NCI-H510A (cell line): Measurements from ENCODE around the gene FRMD5.
A peak's percentile ranks its signal among the peaks of the same experiment; 100 is the strongest.
"Not testable (repeated sequence)": the region's sequence is repeated elsewhere in the genome, so short reads cannot be mapped to it uniquely, and the experiment has no call there.

Experiments used
- DNase-seq: peaks from one replicate; lab custom pipeline; 2025; lab: John Stamatoyannopoulos, UW

The FRMD5 gene

DNA sequence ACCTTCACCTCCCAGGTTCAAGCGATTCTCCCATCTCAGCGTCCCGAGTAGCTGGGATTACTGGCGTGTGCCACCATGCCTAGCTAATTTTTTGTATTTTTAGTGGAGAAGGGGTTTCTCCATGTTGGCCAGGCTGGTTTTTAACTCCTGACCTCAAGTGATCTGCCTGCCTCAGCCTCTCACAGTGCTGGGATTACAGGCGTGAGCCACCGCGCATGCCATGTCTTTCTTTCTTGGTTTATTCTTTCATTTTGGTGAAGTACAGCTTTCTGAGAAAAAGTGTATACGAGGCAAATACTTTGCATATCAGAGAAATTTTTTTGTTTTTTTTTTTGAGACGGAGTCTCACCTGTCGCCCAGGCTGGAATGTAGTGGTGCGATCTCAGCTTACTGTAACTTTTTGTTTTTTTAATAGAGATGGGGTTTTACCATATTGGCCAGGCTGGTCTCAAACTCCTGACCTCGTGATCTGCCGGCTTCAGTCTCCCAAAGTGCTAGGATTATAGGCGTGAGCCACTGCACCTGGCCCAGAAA, 363.5 kb downstream of the FRMD5 start:
- not testable (repeated sequence) for DNase-seq

DNA sequence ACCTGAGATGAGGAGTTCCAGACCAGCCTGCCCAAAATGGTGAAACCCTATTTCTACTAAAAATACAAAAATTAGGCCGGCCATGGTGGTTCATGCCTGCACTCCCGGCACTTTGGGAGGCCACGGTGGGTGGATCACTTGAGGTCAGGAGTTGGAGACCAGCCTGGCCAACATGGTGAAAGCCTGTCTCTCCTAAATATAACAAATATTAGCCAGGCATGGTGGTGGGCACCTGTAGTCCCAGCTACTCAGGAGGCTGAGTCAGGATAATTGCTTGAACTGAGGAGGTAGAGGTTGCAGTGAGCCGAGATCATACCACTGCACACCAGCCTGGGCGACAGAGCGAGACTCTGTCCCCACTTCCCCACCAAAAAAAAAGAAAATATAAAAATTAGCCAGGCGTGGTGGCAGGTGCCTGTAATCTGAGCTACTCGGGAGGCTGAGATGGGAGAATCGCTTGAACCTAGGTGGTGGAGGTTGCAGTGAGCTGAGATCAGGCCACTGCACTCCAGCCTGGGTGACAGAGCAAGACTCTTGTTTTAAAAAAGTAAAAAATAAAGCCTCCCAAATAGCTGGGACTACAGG, 364.3 kb downstream of the FRMD5 start:
- not testable (repeated sequence) for DNase-seq

DNA sequence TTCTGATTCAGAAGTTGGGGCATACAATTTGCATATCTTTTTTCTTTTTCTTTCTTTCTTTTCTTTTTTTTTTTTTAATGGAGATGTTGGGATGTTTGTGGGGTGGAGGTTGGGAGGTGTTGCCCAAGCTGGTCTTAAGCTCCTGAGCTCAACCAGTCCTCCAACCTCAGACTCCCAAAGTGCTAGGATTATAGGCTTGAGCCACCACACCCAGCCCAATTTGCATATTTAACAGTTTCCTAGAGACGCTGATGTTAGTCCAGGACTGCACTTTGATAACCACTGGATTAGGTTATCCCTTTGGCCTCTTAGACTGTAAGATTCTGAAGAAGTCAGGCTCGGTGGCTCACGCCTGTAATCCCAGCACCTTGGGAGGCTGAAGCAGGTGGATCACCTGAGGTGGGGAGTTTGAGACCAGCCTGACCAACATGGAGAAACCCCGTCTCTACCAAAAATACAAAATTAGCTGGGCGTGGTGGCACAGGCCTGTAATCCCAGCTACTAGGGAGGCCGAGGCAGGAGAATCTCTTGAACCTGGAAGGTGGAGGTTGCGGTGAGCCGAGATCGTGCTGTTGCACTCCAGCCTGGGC, 365.0 kb downstream of the FRMD5 start:
- DNase-seq: not testable (repeated sequence)

DNA sequence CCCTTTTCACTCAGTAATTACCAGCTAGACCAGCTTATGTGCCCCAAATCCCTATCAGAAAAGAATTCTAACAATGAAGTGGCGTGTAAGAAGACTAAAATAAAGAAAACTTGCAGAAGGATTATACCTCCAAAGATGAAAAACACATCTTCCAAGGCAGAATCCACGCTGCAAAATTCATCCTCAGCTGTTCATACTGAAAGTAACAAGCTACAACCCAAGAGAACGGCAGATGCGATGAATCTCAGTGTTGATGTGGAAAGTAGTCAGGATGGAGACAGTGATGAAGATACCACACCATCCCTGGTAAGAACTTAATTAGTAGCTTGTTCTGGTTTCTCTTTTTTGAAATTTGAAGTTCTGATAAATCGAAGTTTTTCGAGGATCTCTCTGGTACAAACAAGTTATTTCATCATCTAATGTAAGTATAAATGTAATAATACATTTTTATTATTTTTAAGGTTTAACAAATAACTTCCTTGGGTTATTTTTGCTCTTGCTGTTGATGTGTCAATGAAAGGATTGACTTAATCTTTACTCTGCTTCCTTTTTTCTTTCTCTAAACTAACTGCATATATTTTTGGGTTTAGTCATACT, 366.9 kb downstream of the FRMD5 start:
- DNase-seq: no peak

DNA sequence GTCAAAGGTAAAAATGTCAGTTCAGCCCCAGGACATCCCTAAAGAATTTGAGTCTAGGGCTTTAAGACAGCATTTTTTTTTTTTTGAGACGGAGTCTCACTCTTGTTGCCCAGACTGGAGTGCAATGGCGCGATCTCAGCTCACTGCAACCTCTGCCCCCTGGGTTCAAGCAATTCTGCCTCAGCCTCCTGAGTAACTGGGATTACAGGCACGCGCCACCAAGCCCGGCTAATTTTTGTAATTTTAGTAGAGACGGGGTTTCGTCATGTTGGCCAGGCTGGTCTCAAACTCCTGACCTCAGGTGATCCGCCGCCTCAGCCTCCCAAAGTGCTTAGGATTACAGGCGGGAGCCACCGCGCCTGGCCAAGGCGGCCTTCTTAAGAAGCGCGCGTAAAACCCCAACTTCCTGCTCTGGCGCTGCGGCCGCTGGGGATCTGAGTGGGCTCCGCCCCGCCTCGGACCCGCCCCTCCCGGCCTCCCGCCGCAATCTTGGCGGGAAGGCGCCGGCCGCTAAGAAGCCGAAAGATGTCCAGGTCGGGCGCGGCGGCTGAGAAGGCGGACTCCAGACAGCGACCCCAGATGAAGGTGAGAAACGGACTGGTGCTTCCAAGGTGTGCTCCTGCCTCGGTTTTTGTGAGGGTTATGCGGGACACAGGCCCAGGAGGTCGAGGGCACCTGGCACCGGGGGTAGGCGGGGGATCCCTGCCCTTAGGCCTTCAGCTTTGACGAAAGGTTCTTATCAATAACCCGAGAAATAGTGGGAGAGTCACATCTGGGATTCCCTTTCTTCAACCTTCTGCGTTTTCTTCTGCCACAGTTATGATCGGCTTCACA, 368.3 kb downstream of the FRMD5 start, which contains the start of gene WDR76:
TSS of gene WDR76 (plus strand) at position 495 of the 834 bp plus-strand sequence. CDS start at position 526, 31 bp downstream.
- DNase-seq: peak; percentile 64

DNA sequence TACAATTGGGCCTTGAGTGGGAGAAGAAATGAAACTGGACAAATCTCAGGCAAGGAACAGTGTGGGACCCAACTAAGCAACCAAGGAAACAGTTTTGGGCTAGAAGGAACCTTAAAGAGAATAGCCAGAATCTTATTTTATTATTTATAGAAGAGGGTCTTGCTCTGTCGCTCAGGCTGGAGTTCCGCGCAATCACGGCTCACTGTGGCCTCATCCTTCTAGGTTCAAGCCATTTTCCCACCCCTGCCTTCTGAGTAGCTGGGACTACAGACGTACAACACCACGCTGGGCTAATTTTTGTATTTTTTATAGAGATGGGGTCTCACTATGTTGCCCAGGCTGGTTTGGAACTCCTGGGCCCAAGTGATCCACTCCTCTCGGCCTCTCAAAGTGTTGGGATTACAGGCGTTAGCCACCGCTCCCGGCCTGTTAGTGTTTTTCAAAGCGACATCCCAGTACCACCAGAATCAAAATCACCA, 369.0 kb downstream of the FRMD5 start:
- DNase-seq: no peak

DNA sequence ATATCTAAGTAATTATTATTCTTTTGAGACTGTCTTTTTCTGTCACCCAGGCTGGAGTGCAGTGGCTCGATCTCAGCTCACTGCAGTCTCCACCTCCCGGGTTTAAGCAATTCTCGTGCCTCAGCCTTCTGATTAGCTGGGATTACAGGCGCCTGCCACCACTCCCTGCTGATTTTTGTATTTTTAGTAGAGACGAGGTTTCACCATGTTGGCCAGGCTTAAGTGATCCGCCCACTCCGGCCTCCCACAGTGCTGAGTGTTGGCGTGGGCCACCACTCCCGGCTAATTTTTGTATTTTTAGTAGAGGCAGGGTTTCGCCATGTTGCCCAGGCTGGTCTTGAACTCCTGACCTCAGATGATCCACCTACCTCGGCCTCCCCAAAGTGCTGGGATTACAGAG, 369.8 kb downstream of the FRMD5 start:
- DNase-seq: not testable (repeated sequence)

DNA sequence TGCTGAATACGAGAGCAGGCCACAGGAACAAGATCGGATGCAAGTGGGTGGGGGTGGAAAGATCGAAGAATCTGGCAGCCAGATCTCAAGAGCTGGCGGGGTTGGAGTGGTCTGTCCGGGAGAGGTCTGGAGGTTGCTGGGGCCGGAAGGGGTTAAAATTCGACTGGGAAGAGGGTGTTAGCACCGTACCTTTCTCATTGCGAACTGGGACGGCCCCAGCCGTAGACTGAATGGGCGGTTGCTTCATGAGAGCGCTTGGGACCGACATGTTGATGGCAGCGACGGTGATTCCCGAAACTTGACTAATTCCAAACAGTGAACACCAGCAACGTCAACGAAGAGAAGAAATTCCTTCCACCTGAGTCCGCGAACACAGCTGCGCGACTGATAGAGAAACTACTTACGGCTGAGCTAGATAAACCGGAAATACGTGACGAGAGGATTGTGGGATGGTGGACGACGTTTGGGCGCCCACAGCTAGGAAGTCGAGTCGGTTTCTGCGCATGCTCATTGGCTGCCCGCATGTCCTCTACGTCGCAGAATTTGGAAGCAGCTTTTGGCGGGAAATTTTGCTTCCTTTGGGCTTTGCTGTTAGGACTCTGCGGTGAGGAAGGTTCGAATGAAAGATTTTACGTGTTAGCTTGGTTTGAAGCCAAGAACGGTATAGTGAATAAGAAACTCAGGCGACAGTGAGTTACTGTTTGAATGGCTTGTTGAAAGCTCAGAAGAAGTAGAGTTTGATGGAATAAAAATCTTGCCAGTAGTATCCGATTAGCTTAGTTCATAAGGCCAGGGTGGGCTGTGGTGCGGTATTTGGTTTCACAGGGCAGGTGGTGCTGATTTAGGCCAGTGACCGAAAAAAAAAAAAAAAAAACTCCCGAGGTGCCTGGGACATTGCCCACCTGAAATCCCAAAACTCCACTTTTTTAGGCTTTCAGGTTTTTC, 370.5 kb downstream of the FRMD5 start, which contains the start of gene MFAP1:
TSS of gene MFAP1 (minus strand) at position 389 of the 945 bp plus-strand sequence. CDS start at position 268, 121 bp downstream.
- DNase-seq: peak; percentile 84

DNA sequence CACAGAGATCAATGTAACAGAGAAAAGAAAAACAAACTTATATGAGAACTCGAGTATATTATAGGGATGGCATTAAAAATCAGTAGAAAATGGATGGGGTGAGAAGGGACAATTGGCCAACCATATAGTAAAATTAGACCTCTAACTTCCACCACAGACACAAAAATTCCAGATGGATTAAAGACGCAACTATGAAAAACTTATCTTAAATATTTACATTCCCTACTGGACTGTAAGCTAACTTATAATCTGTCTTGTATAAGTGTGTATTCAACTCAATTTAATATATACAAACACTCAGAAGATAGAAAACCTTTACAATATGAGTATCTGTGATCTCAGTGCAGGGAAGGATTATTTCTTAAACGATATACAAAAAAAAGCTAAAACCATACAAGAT, 373.6 kb downstream of the FRMD5 start:
- DNase-seq: no peak
